K562 (cell line): ENCODE data around the gene INPP4B. TPM values are rescaled to one million over a fixed set of nuclear protein-coding genes. Genes with fewer than 3 reads are reported as not detected.

ENCODE experiments used
- ATAC-seq: fragments of 200-7000 bp; cut with Tn5 transposase; 3 replicates; pipeline ENCODE4 v1.9.1; 2020; ENCODE audit warnings: moderate library complexity
- BruUV-seq: library from RNA; stranded (reverse); fragments of 400-500 nt; replicated peaks from 2 replicates; lab custom pipeline; 2021; lab: Mats Ljungman, UMichigan
- CTCF ChIA-PET: fragments of 300-600 bp; formaldehyde crosslinking; extraction: SDS; loops from one replicate; lab custom pipeline; 2021; ENCODE audit warnings: low intra/inter-chr PET ratio; lab: Yijun Ruan, JAX
- POLR2A ChIA-PET: fragments of 300-600, 350-650 bp; sonication (Branson Sonifier 250); formaldehyde crosslinking; extraction: SDS; loops from one replicate; lab custom pipeline; 2021; ENCODE audit warnings: antibody characterized with exemption, inconsistent platforms; lab: Yijun Ruan, JAX
- DNase-seq, 4 experiments: peaks; one replicate each; pipeline versions ENCODE4 v3.0.0 to v3.0.0-alpha.2; 2011 to 2018; ENCODE audit warnings: low spot score in 3 of 4, mixed read lengths in 3 of 4; ENCODE audit errors: extremely low read depth in 1 of 4
- FAIRE-seq: peaks from 2 replicates; lab custom pipeline; 2011; peaks lifted over from hg19 to GRCh38; lab: Jason Lieb, UNC
- H2AFZ ChIP-seq: 2 replicates; pipeline ENCODE4 v1.6.0; 2011; ENCODE audit warnings: low read depth, low read length, control low read depth, inconsistent platforms
- H3K27ac ChIP-seq: fragments of 200-600 bp; 3 replicates; pipeline ENCODE4 v1.8.0; 2011; ENCODE audit warnings: low read depth, mild to moderate bottlenecking, control low read depth, inconsistent platforms, low read length, moderate library complexity, mixed read lengths; ENCODE audit errors: extremely low read depth
- H3K27me3 ChIP-seq, 2 experiments: fragments of 300-600 bp in 1 of 2; 2 replicates in 1 of 2; 3 replicates in 1 of 2; pipeline versions ENCODE4 v1.6.0 to v1.8.0; 2011; ENCODE audit warnings: inconsistent platforms in 2 of 2, low read length in 2 of 2, mild to moderate bottlenecking in 1 of 2, mixed read lengths in 1 of 2, moderate library complexity in 1 of 2; ENCODE audit not compliant: control insufficient read depth in 2 of 2, insufficient read depth in 2 of 2
- H3K36me3 ChIP-seq: fragments of 300-600 bp; 3 replicates; pipeline ENCODE4 v1.8.0; 2011; ENCODE audit warnings: mild to moderate bottlenecking, low read length, inconsistent platforms; ENCODE audit not compliant: control insufficient read depth, insufficient read depth
- H3K4me1 ChIP-seq, 2 experiments: fragments of 200-600 bp in 1 of 2; replicated peaks in 1 of 2; 2 replicates in 1 of 2; 3 replicates in 1 of 2; pipeline versions ENCODE4 v1.5.1 to v1.8.0; 2011; ENCODE audit warnings: inconsistent platforms in 2 of 2, low read length in 2 of 2, mild to moderate bottlenecking in 1 of 2, mixed read lengths in 1 of 2, moderate library complexity in 1 of 2; ENCODE audit not compliant: control insufficient read depth in 2 of 2, insufficient read depth in 2 of 2
- H3K4me2 ChIP-seq: 2 replicates; pipeline ENCODE4 v1.6.1; 2011; ENCODE audit warnings: low read length, control low read depth, inconsistent platforms, mixed read lengths; ENCODE audit not compliant: insufficient read depth
- H3K4me3 ChIP-seq: fragments of 200-600 bp; sonication (generic), shearing (Covaris generic); 2 replicates; pipeline ENCODE4 v1.5.1; 2016; ENCODE audit warnings: control low read depth, inconsistent platforms
- H3K79me2 ChIP-seq: fragments of 200-600 bp; 3 replicates; pipeline ENCODE4 v1.8.0; 2011; ENCODE audit warnings: low read length, inconsistent platforms; ENCODE audit not compliant: control insufficient read depth, insufficient read depth
- H3K9ac ChIP-seq, 2 experiments: 2 replicates each; pipeline versions ENCODE4 v1.6.0 to v1.6.1; 2011; ENCODE audit warnings: low read depth in 2 of 2, low read length in 2 of 2, control low read depth in 1 of 2, inconsistent platforms in 1 of 2, mild to moderate bottlenecking in 1 of 2, mixed read lengths in 1 of 2; ENCODE audit not compliant: insufficient read depth in 1 of 2
- H3K9me1 ChIP-seq: one replicate; pipeline ENCODE4 v1.6.0; 2011; ENCODE audit warnings: inconsistent platforms, mild to moderate bottlenecking, low read length, moderate library complexity; ENCODE audit not compliant: control insufficient read depth, insufficient read depth
- H3K9me3 ChIP-seq: replicated peaks from 2 replicates; pipeline ENCODE4 v1.5.1; 2011; ENCODE audit warnings: low read depth, low read length, inconsistent platforms; ENCODE audit not compliant: control insufficient read depth, insufficient read depth
- H4K20me1 ChIP-seq: replicated peaks from 2 replicates; pipeline ENCODE4 v1.6.1; 2011; ENCODE audit warnings: low read length, inconsistent platforms, mixed read lengths; ENCODE audit not compliant: control insufficient read depth, insufficient read depth
- CHD4 ChIP-seq: fragments of 200-600 bp; sonication (generic); IDR thresholded peaks from 3 replicates; pipeline ENCODE4 v1.6.1; 2012; ENCODE audit warnings: low read depth, mild to moderate bottlenecking, mixed read lengths, low read length, inconsistent platforms; ENCODE audit not compliant: insufficient read depth, insufficient replicate concordance, poor library complexity, severe bottlenecking
- EP300 ChIP-seq: IDR thresholded peaks from 2 replicates; pipeline ENCODE4 v1.6.1; 2012; ENCODE audit warnings: low read length, improper control_type of control experiment
- EZH2 ChIP-seq: IDR thresholded peaks from 2 replicates; pipeline ENCODE4 v1.6.1; 2012; ENCODE audit warnings: low read depth, mild to moderate bottlenecking, inconsistent platforms, low read length, borderline replicate concordance
- NFIX ChIP-seq: fragments of 250-450 bp; sonication (Bioruptor Pico); IDR thresholded peaks from 2 replicates; pipeline ENCODE4 v1.4.0; 2020; ENCODE audit warnings: low read depth, mild to moderate bottlenecking, moderate library complexity
- RBM15 ChIP-seq: fragments of 200-400 bp; formaldehyde crosslinking; IDR thresholded peaks from 2 replicates; pipeline ENCODE4 v1.6.1; 2018; ENCODE audit warnings: mild to moderate bottlenecking, low read length, moderate library complexity; ENCODE audit not compliant: insufficient read depth
- TCF7 ChIP-seq: sonication (generic); IDR thresholded peaks from 2 replicates; pipeline ENCODE4 v1.6.1; 2016; ENCODE audit warnings: antibody characterized with exemption, borderline replicate concordance
- ZC3H8 ChIP-seq: fragments of 450-650 bp; IDR thresholded peaks from 2 replicates; pipeline ENCODE4 v1.6.1; 2017
- ZNF431 ChIP-seq: sonication (generic); formaldehyde crosslinking; IDR thresholded peaks from 2 replicates; pipeline ENCODE4 v1.8.0; 2022; ENCODE audit warnings: mild to moderate bottlenecking, missing genetic modification reagents
- ZNF766 ChIP-seq: fragments of 200-800 bp; sonication (Bioruptor generic); conservative IDR thresholded peaks from 2 replicates; pipeline ENCODE4 v1.6.1; 2016; ENCODE audit warnings: missing genetic modification characterization, missing compliant biosample characterization
- WGBS: fragments of 100-300 bp; shearing (Covaris generic); methylation state at CpG from one replicate; pipeline ENCODE4 v1.1.6; 2016; ENCODE audit warnings: low coverage, mixed read lengths; ENCODE audit not compliant: insufficient coverage; ENCODE audit errors: missing lambda C conversion rate; 5-methylcytosine and 5-hydroxymethylcytosine counted together
- in situ Hi-C: fragments of 300-500 bp; cut with MboI; formaldehyde crosslinking; loops from 4 replicates; pipeline ENCODE4 v1.15.0; 2018; ENCODE audit warnings: inconsistent platforms, mixed read lengths
- intact Hi-C: fragments of 100-400 bp; cut with micrococcal nuclease; formaldehyde crosslinking; loops from 2 replicates; pipeline ENCODE4 v1.14.2; 2022
- polyA plus RNA-seq, 8 experiments: library from polyadenylated mRNA; depleted of rRNA in 4 of 8; stranded (reverse) in 5 of 8; unstranded in 3 of 8; fragments of >200 nt; fragmentation: Nextera tagmentation in 2 of 8; fragmentation: Illumina TruSeq in 1 of 8; extraction: Ambion mirVana in 2 of 8; extraction: Trizol in 1 of 8; gene quantifications; 2 replicates each; pipeline versions ENCODE4 v1.2.1 to v1.2.3, GENCODE V29; 2011 to 2014; ENCODE audit warnings: inconsistent platforms in 1 of 8, missing spikeins in 1 of 8
- total RNA-seq, 7 experiments: library from RNA; depleted of rRNA in 6 of 7; stranded (reverse); fragments of >200 nt in 6 of 7; fragmentation: Illumina TruSeq in 2 of 7; extraction: Trizol in 2 of 7; gene quantifications; 2 replicates each; pipeline versions ENCODE4 v1.2.1 to v1.2.3, GENCODE V29; 2011 to 2021; ENCODE audit warnings: low replicate concordance in 1 of 7
- TF ChIP-seq, protein P1 (sequence below), 2 experiments: fragments of 450-650 bp; formaldehyde crosslinking in 1 of 2; IDR thresholded peaks; 2 replicates each; pipeline versions ENCODE4 v1.4.0 to v1.6.1; 2014 to 2020; ENCODE audit warnings: mild to moderate bottlenecking in 2 of 2, borderline replicate concordance in 1 of 2, low read depth in 1 of 2
- TF ChIP-seq, protein P2 (sequence below): sonication (generic); formaldehyde crosslinking; IDR thresholded peaks from 2 replicates; pipeline ENCODE4 v1.9.0; 2022; ENCODE audit warnings: mild to moderate bottlenecking, missing genetic modification reagents
- TF ChIP-seq, protein P3 (sequence below): sonication (generic); formaldehyde crosslinking; IDR thresholded peaks from 2 replicates; pipeline ENCODE4 v1.5.0; 2020; ENCODE audit warnings: missing genetic modification reagents

The INPP4B gene
- total and polyA plus RNA-seq, 9 of the 15 experiments (the other 6 are each of a cell fraction or from before 2014, with no cell fraction given) = 0.04 to 0.11 TPM; not detected in 7

DNA sequence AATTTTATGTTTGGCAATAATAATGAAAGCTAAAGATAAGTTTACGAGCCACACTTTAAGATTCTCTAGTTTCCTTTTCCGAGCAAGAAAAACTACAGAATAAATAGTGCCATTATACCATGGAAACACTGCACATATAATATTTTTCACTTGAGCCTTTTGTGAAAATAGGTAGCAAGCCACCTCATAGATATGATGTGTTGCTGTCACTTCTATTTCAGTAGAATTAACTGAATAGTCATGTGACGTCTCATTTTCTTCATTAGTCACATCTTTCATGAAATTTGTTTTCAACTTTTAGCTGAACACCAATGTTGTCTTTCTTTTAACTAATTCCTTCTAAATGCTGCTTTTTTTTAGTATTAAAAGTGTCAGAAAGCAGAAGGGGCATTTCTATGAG, 574.3 kb downstream of the INPP4B start:
- Histone ChIP-seq H3K27ac (no peak overlapping the region), H3K9me1 (no peaks in the 10 kb centered on the region), H3K9me3 (no peaks in the 10 kb centered on the region), H3K9ac (no peak overlapping the region), H2AFZ (no peak overlapping the region), H4K20me1 (no peaks in the 10 kb centered on the region), H3K4me2 (no peak overlapping the region), H3K4me3 (no peak overlapping the region), H3K4me1 (no peaks in the 10 kb centered on the region), H3K36me3 (no peaks in the 10 kb centered on the region), H3K79me2 (no peaks in the 10 kb centered on the region), H3K27me3 (no peaks in the 10 kb centered on the region)
- no TSS peak for BruUV-seq
- in situ Hi-C loops = no loop called here
- no peak for ATAC-seq
- POLR2A ChIA-PET = no interaction called here
- TF ChIP-seq CHD4 (no peak), ZNF431 (CRISPR knock-in tag) (no peak), TCF7 (no peak), RBM15 (no peak), NFIX (CRISPR knock-in tag) (no peak), EP300 (no peak), EZH2 (no peak), ZNF766 (CRISPR knock-in tag) (no peak), ZC3H8 (no peak)
- TF ChIP-seq, protein P1, sequence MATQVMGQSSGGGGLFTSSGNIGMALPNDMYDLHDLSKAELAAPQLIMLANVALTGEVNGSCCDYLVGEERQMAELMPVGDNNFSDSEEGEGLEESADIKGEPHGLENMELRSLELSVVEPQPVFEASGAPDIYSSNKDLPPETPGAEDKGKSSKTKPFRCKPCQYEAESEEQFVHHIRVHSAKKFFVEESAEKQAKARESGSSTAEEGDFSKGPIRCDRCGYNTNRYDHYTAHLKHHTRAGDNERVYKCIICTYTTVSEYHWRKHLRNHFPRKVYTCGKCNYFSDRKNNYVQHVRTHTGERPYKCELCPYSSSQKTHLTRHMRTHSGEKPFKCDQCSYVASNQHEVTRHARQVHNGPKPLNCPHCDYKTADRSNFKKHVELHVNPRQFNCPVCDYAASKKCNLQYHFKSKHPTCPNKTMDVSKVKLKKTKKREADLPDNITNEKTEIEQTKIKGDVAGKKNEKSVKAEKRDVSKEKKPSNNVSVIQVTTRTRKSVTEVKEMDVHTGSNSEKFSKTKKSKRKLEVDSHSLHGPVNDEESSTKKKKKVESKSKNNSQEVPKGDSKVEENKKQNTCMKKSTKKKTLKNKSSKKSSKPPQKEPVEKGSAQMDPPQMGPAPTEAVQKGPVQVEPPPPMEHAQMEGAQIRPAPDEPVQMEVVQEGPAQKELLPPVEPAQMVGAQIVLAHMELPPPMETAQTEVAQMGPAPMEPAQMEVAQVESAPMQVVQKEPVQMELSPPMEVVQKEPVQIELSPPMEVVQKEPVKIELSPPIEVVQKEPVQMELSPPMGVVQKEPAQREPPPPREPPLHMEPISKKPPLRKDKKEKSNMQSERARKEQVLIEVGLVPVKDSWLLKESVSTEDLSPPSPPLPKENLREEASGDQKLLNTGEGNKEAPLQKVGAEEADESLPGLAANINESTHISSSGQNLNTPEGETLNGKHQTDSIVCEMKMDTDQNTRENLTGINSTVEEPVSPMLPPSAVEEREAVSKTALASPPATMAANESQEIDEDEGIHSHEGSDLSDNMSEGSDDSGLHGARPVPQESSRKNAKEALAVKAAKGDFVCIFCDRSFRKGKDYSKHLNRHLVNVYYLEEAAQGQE (IDR thresholded peaks at IDR 0.05; ENCODE audit: borderline replicate concordance) = no peak
- TF ChIP-seq, protein P1 (CRISPR knock-in tag; IDR thresholded peaks at IDR 0.05; ENCODE audit: low read depth) = no peak
- TF ChIP-seq, protein P2, sequence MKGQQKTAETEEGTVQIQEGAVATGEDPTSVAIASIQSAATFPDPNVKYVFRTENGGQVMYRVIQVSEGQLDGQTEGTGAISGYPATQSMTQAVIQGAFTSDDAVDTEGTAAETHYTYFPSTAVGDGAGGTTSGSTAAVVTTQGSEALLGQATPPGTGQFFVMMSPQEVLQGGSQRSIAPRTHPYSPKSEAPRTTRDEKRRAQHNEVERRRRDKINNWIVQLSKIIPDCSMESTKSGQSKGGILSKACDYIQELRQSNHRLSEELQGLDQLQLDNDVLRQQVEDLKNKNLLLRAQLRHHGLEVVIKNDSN (CRISPR knock-in tag) = no peak
- TF ChIP-seq, protein P3, sequence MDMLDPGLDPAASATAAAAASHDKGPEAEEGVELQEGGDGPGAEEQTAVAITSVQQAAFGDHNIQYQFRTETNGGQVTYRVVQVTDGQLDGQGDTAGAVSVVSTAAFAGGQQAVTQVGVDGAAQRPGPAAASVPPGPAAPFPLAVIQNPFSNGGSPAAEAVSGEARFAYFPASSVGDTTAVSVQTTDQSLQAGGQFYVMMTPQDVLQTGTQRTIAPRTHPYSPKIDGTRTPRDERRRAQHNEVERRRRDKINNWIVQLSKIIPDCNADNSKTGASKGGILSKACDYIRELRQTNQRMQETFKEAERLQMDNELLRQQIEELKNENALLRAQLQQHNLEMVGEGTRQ (CRISPR knock-in tag) = no peak
- CTCF ChIA-PET = no interaction called here
- no peak for FAIRE-seq
- DNase-seq = no peak
- intact Hi-C loops = no loop called here
- WGBS = 0% methylated on average over 3 of the region's 3 CpGs
